Activated B cell treated with CpG ODN at 0.5 μM for 24 hours (primary cell): Measurements from ENCODE around the gene IL37. TPM values are rescaled to one million over a fixed set of nuclear protein-coding genes. Genes with fewer than 3 reads are reported as not detected.

Source experiments
- ATAC-seq: fragments of 200-7000 bp; cut with Tn5 transposase; one replicate; pipeline ENCODE4 v1.10.0; 2021; ENCODE audit warnings: low read depth, mild to moderate bottlenecking, moderate library complexity
- CTCF ChIA-PET: fragments of 350-600 bp; sonication (Branson Sonifier 250); formaldehyde crosslinking; loops from one replicate; lab custom pipeline; 2021; ENCODE audit warnings: antibody characterized with exemption; lab: Charles Lee
- POLR2A ChIA-PET: fragments of 350-600 bp; sonication (Branson Sonifier 250); formaldehyde crosslinking; loops from one replicate; lab custom pipeline; 2021; ENCODE audit warnings: antibody characterized with exemption; lab: Charles Lee
- DNase-seq: peaks from one replicate; pipeline ENCODE4 v3.0.0; 2022
- H3K27ac Mint-ChIP-seq: one replicate; pipeline ENCODE4 v1.8.0; 2020; ENCODE audit warnings: mixed read lengths
- H3K27me3 Mint-ChIP-seq: one replicate; pipeline ENCODE4 v1.8.0; 2021; ENCODE audit warnings: mixed read lengths
- H3K36me3 Mint-ChIP-seq: one replicate; pipeline ENCODE4 v1.8.0; 2021; ENCODE audit warnings: low read depth, mixed read lengths
- H3K4me1 Mint-ChIP-seq: one replicate; pipeline ENCODE4 v1.8.0; 2021; ENCODE audit warnings: mixed read lengths
- H3K4me3 Mint-ChIP-seq: one replicate; pipeline ENCODE4 v1.8.0; 2020; ENCODE audit warnings: mild to moderate bottlenecking, mixed read lengths
- H3K9me3 Mint-ChIP-seq: one replicate; pipeline ENCODE4 v1.8.0; 2020; ENCODE audit warnings: mixed read lengths
- intact Hi-C: fragments of 100-400 bp; cut with micrococcal nuclease; formaldehyde crosslinking; loops from one replicate; pipeline ENCODE4 v1.15.1; 2024
- total RNA-seq: library from RNA; stranded (reverse); gene quantifications from 2 replicates; pipeline ENCODE4 v1.2.3, GENCODE V29; 2022
- TF ChIP-seq, protein P1 (sequence below): fragments of 200-600 bp; IDR thresholded peaks from one replicate; pipeline ENCODE4 v1.8.0; 2022; ENCODE audit warnings: antibody characterized with exemption, mild to moderate bottlenecking

Gene IL37
- total RNA-seq, result not detected in 2 replicates

DNA sequence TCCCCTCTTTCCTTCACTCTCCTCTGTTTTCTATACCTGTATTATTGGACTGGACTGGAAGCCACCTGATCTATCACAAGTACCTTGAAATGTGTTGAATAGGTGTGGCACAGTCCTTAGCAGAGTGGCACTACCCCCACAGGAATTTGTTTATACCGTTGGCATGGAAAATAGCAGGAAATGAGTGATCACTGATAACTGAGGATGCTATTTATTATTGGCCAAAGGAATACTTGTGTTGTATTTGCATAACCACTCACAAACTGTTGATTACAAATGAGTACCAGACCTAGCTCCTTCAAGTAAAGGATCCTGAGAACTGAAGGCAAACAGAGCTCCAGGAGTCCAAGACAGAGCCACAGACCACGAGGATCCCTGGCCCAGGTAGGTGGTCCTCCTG is at the start of gene IL37:
Gene IL37, plus strand, starts transcription at position 301 of the 400 bp plus-strand sequence. CDS start 1,848 bp downstream, outside the sequence.
- intact Hi-C loops, result no loop called here
- TF ChIP-seq, protein P1, sequence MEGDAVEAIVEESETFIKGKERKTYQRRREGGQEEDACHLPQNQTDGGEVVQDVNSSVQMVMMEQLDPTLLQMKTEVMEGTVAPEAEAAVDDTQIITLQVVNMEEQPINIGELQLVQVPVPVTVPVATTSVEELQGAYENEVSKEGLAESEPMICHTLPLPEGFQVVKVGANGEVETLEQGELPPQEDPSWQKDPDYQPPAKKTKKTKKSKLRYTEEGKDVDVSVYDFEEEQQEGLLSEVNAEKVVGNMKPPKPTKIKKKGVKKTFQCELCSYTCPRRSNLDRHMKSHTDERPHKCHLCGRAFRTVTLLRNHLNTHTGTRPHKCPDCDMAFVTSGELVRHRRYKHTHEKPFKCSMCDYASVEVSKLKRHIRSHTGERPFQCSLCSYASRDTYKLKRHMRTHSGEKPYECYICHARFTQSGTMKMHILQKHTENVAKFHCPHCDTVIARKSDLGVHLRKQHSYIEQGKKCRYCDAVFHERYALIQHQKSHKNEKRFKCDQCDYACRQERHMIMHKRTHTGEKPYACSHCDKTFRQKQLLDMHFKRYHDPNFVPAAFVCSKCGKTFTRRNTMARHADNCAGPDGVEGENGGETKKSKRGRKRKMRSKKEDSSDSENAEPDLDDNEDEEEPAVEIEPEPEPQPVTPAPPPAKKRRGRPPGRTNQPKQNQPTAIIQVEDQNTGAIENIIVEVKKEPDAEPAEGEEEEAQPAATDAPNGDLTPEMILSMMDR, result no peak
- Mint-ChIP-seq H3K4me1 (no peaks in the 10 kb centered on the region), H3K27ac (no peak within 1 kb of the TSS), H3K9me3 (peaks cover 4% of the 10 kb centered on the region), H3K27me3 (no peaks in the 10 kb centered on the region), H3K36me3 (no peaks in the 10 kb centered on the region), H3K4me3 (no peak within 1 kb of the TSS)
- ChIA-PET CTCF (no interaction called here), POLR2A (no interaction called here)
- no peak for DNase-seq
- ATAC-seq, result no peak

DNA sequence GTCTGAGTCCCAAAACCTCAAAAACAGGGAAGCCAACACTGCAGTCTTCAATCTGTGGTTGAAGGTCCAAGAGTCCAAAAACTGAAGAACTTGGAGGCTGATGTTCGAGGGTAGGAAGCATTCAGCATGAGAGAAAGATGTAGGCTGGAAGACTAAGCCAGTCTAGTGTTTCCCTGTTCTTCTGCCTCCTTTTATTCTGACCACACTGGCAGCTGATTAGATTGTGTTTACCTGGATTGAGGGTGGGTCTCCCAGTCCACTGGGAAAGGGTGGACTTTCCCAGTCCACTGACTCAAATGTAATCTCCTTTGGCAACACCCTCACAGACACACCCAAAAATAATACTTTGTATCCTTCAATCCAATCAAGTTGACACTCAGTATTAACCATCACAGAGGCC is 46.9 kb upstream of the IL37 start:
- ATAC-seq (no peak), DNase-seq (no peak)
- H3K4me1 Mint-ChIP-seq, result no peaks in the 10 kb centered on the region
- TF ChIP-seq, protein P1, result no peak
- POLR2A ChIA-PET, result no interaction called here
- peaks cover 7% of the 10 kb centered on the region for H3K27me3 Mint-ChIP-seq
- intact Hi-C loops, result no loop called here
- H3K36me3 Mint-ChIP-seq, result no peaks in the 10 kb centered on the region
- CTCF ChIA-PET, result no interaction called here
- H3K4me3 Mint-ChIP-seq, result no peak overlapping the region
- H3K9me3 Mint-ChIP-seq, result peaks cover 3% of the 10 kb centered on the region
- H3K27ac Mint-ChIP-seq, result no peak overlapping the region

DNA sequence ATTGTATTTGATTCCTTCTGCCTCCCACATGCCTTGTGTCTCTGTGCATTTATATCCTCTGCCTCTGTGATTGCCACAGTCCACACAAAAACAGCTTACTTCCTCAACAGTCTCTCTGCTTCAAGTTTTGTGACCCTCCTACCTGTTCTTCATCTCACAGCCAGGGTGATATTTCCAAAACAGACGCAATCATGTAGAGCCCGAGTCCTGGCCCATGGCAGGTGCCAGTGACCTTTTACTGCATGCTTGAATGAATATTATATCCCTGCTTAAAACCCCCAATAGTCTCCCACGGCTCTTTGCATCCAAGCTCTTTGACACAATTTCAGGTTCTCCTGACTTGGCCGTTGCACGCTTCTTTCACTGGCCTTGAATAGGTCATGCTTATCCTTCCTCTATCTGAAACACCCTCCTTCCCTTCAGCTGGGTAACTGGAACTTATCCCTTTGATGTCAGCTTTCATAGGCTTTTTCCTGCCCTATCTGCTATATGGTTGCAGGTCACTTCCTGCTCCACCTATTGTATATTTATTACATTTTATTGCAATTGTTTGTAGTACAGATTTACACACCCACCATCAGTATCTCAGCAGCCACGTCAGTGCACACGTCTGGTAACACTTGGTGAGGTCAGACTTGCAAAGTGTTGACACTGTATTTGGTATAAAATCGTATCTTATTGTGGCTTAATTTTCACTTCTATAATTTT is 44.7 kb upstream of the IL37 start:
- TF ChIP-seq, protein P1, result no peak
- H3K9me3 Mint-ChIP-seq, result peaks cover 3% of the 10 kb centered on the region
- H3K27ac Mint-ChIP-seq, result no peak overlapping the region
- no peak overlapping the region for H3K4me3 Mint-ChIP-seq
- H3K4me1 Mint-ChIP-seq, result no peaks in the 10 kb centered on the region
- H3K27me3 Mint-ChIP-seq, result peaks cover 15% of the 10 kb centered on the region
- DNase-seq (no peak), ATAC-seq (no peak)
- ChIA-PET CTCF (interaction anchor here (1.3 kb wide), 1 partner anchor 117 kb away, joined by 3 read pairs; no protein-coding TSS in a partner anchor), POLR2A (no interaction called here)
- no peaks in the 10 kb centered on the region for H3K36me3 Mint-ChIP-seq
- intact Hi-C loops, result no loop called here

DNA sequence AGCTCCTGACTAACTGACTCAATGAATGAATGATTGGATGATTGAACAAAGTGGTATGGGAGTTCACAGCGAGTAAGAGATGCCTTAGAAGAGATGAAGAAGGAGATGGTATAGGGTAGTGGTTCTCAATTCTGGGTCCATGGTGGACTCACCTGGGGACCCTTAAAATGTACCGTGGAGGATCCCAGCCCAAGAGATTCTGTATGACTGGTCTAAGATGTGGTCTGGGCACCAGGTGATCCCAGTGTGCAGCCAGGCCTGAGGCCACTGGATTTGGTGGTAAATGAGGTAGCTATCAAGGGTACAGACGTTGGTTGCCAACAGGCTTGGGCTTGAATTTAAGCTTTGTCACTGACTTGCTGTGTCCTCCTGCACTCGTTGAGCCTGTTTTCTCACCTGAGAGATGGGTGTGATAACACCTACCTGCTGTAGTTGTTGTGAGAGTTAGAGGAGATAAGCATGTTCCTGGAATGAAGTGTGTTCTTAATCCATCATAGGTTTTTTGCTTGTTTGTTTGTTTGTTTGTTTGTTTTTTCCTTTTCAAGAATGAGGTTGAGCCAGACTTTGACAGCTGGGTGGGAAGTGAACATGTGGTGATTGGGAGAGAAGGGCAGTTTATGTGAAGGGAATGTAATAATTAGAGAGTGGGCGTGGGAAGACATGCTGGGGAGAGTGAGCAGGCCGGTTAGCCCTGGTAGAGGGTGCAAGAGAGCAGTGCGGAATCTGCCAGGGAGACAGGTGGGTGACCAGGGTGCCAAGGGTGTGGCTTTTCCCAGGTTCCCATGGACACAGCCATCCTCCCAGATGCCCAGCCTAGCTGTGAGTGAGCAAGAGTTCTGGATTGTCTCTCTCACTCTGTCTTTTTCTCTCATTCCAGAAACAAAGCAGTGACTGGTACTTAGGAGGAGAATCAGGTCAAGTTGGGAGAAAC is 43.0 kb upstream of the IL37 start:
- CTCF ChIA-PET, result interaction anchor here (1.7 kb wide), 1 partner anchor 17 kb away, joined by 5 read pairs; no protein-coding TSS in a partner anchor
- Mint-ChIP-seq H3K9me3 (peaks cover 3% of the 10 kb centered on the region), H3K4me3 (no peak overlapping the region), H3K27ac (no peak overlapping the region), H3K4me1 (no peaks in the 10 kb centered on the region), H3K27me3 (peaks cover 15% of the 10 kb centered on the region), H3K36me3 (no peaks in the 10 kb centered on the region)
- DNase-seq (no peak), ATAC-seq (no peak)
- intact Hi-C loops, result no loop called here
- POLR2A ChIA-PET, result no interaction called here
- TF ChIP-seq, protein P1, result no peak
